Activated naive CD4-positive, alpha-beta T cell treated with anti-CD3 and anti-CD28 coated beads, Interleukin-2, amount 50 U/mL, for 72 hours (primary cell): Measurements from ENCODE around the gene SLC14A1. TPM values are rescaled to one million over a fixed set of nuclear protein-coding genes. Genes with fewer than 3 reads are reported as not detected.

ENCODE experiments used
- ATAC-seq, 2 donors: fragments of 150-1000 bp; cut with Tn5 transposase; 2 replicates each; pipeline ENCODE4 v1.10.0; 2021; ENCODE audit warnings: mild to moderate bottlenecking in 2 of 2, moderate library complexity in 2 of 2
- DNase-seq, 2 donors: peaks; one replicate each; pipeline ENCODE4 v3.0.0; 2021 to 2022; ENCODE audit warnings: low spot score in 2 of 2
- H3K27ac Mint-ChIP-seq, 2 donors: one replicate each; pipeline ENCODE4 v1.8.0; 2022; ENCODE audit warnings: mild to moderate bottlenecking in 2 of 2, mixed read lengths in 2 of 2
- H3K36me3 Mint-ChIP-seq, 2 donors: one replicate each; pipeline ENCODE4 v1.8.0; 2022; ENCODE audit warnings: mixed read lengths in 2 of 2
- H3K9me3 Mint-ChIP-seq, 2 donors: one replicate each; pipeline ENCODE4 v1.8.0; 2022; ENCODE audit warnings: mixed read lengths in 2 of 2
- total RNA-seq, 2 donors: library from RNA; stranded (reverse); gene quantifications; one replicate each; pipeline ENCODE4 v1.2.3, GENCODE V29; 2022

SLC14A1 gene
- total RNA-seq, 2 donors from 2014 or later, result 0.14 to 0.54 TPM

DNA sequence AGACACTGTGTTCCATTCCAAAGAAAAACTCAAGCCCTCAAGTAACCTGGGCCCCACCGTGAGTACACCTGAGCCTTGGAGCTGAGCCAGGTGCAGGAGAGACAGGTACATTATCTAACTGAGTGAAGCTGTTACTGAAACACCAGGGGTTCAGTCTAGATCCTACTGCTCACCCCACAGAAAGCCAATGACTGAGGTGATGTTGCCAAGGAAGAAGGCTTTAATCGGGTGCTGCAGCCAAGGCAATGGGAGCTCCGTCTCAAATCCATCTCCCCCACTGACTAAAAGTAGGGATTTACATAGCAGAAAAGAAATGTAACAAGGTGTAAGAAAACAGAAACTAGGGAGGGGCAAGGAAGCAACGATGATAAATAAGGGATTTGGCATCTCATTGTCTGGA is 15.2 kb upstream of the SLC14A1 start:
- ATAC-seq (no peak), DNase-seq (no peak)
- H3K9me3 Mint-ChIP-seq, result peaks cover 21 to 25% of the 10 kb centered on the region in 2 donors
- peaks cover 10 to 25% of the 10 kb centered on the region in 2 donors for H3K36me3 Mint-ChIP-seq
- H3K27ac Mint-ChIP-seq, result peak overlapping the region in 1 of 2 donors; percentile 52

- no peak for ATAC-seq
- Mint-ChIP-seq H3K27ac (no peak overlapping the region), H3K9me3 (peaks cover 16 to 21% of the 10 kb centered on the region in 2 donors), H3K36me3 (peaks cover 5 to 20% of the 10 kb centered on the region in 2 donors)
- DNase-seq, result no peak
Measured at GRCh38 chr18:45712061-45712460, 11.9 kb upstream of the SLC14A1 start.

DNA sequence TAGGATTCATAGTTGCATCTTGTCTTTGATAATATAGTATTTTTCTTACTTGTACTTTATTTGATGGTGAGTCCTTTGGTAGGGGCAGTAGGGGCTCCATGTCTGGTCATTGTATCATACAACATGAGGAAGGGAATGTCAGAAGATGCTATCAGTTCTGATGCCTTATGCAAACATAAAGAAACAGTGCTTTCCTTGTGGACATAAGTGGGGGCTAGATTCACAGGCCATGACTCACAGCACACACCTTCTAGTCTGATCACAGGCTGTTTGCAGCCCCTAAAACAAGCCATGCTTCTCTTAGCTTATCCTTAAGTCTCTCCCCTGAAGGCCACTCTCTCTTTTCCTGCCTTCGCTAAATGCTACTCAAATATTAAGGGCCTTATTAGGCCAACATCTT is 10.7 kb upstream of the SLC14A1 start:
- no peak for ATAC-seq

DNA sequence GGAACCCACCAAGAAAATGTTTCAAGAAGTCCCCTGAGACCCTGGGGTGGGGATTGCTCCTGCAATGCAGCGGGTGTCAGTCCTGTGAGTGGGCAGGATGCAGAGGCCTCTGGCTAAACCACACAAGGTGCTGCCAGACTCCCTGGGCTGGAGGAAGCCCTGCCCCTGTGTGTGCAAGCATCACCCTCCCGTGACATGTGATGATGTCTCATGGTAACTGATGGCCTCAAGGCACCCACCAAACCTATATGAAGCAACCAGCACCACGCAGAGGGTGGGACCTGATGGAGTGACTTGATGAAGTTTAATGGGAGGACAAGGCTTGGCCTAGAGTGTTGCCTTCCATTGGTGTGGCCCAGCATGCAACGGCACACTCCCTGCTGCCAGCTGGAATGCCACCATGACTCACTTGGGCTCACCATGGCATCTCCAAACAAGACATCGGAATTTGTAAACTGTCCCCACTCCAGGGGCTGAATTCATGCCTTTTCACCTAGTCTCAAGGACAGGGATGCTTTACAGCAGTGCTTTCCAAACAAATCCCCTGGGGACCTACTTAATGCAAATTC is 8.7 kb upstream of the SLC14A1 start:
- DNase-seq (no peak), ATAC-seq (no peak)
- Mint-ChIP-seq H3K9me3 (peaks cover 3 to 7% of the 10 kb centered on the region in 2 donors), H3K36me3 (peaks cover 0 to 4% of the 10 kb centered on the region in 2 donors), H3K27ac (no peak overlapping the region)

More for the DNA sequence above, 10.7 kb upstream of the SLC14A1 start:
- H3K27ac Mint-ChIP-seq, result no peak overlapping the region
- no peak for DNase-seq
- H3K36me3 Mint-ChIP-seq, result peaks cover 5 to 15% of the 10 kb centered on the region in 2 donors
- peaks cover 11 to 15% of the 10 kb centered on the region in 2 donors for H3K9me3 Mint-ChIP-seq

GRCh38 chr18:45719106-45719505 is 4.9 kb upstream of the SLC14A1 start:
- ATAC-seq (no peak), DNase-seq (no peak)
- no peak overlapping the region for H3K27ac Mint-ChIP-seq
- no peaks in the 10 kb centered on the region for H3K9me3 Mint-ChIP-seq
- no peaks in the 10 kb centered on the region for H3K36me3 Mint-ChIP-seq

DNA sequence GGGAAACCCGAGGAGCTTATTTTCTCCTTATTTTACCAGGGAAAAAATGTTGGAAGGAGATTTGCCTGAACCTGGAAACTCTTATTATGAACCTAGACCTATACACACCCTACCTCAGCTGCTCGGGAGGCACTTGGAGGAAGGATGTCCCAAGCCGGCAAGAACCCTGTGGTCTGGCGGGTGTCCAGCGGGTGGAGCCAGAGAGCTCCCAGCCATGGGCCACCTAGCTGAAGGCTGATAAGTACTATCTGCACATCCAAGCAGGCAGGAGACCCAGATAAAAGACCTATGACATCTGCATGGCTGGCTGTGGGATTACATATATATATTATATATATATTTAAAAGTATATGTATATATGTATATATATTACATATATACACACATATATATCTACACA is 1.1 kb upstream of the SLC14A1 start:
- peak; percentile 74 to 83 for DNase-seq
- no peak overlapping the region for H3K27ac Mint-ChIP-seq
- H3K36me3 Mint-ChIP-seq, result no peaks in the 10 kb centered on the region
- H3K9me3 Mint-ChIP-seq, result no peaks in the 10 kb centered on the region
- peak; percentile 91 to 93 for ATAC-seq

DNA sequence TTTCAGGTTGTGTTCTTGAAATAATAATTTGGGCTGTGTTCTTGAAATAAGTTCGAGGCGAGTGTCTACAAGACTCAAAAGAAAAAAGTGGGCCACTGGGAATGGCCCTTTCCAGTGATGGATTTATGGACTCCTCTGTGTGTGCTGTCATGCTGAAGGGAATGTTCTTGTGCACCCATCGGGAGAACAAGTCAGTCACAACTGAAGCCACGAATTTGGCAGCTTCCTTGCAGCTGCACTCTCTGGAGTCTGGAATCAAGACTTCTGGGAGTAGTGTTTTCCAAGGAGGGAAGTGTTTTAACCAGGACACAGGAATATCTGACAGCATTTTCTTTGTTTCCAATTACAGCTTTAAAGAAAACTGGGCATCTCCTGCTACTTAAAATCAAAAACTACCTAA is 620 bp downstream of the SLC14A1 start:
- H3K9me3 Mint-ChIP-seq, result no peaks in the 10 kb centered on the region
- H3K36me3 Mint-ChIP-seq, result no peaks in the 10 kb centered on the region

GRCh38 chr18:45725336-45725735 is 1.4 kb downstream of the SLC14A1 start:
- no peaks in the 10 kb centered on the region for H3K9me3 Mint-ChIP-seq
- ATAC-seq (no peak), DNase-seq (no peak)

More for the DNA sequence above, 620 bp downstream of the SLC14A1 start:
- H3K27ac Mint-ChIP-seq, result no peak overlapping the region
- DNase-seq, result no peak
- no peak for ATAC-seq

DNA sequence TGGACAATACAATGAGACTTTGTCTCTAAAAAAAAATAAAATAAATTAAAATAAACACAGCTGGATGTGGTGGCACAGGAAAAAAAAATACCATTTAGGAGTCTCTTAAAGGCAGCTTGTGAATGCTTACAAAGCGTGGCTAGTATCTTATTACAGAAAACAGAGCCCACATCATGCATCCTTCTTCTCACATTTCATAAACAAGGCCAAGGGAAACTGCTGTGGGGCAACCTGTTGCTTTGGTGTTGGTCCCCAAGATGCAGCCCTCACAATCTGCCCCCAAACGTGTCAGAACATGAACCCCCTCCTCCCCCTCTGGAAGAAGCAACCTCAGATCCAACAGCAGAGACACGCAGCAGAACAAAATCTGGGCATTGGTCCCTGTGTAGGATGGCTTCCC is 2.6 kb downstream of the SLC14A1 start:
- Mint-ChIP-seq H3K27ac (no peak overlapping the region), H3K9me3 (no peaks in the 10 kb centered on the region), H3K36me3 (no peaks in the 10 kb centered on the region)
- DNase-seq (no peak), ATAC-seq (no peak)

More at GRCh38 chr18:45725336-45725735, 1.4 kb downstream of the SLC14A1 start:
- Mint-ChIP-seq H3K27ac (no peak overlapping the region), H3K36me3 (no peaks in the 10 kb centered on the region)

GRCh38 chr18:45727068-45727467 is 3.1 kb downstream of the SLC14A1 start:
- Mint-ChIP-seq H3K9me3 (no peaks in the 10 kb centered on the region), H3K27ac (peak overlapping the region in 1 of 2 donors; percentile 14), H3K36me3 (no peaks in the 10 kb centered on the region)
- ATAC-seq, result no peak
- no peak for DNase-seq

DNA sequence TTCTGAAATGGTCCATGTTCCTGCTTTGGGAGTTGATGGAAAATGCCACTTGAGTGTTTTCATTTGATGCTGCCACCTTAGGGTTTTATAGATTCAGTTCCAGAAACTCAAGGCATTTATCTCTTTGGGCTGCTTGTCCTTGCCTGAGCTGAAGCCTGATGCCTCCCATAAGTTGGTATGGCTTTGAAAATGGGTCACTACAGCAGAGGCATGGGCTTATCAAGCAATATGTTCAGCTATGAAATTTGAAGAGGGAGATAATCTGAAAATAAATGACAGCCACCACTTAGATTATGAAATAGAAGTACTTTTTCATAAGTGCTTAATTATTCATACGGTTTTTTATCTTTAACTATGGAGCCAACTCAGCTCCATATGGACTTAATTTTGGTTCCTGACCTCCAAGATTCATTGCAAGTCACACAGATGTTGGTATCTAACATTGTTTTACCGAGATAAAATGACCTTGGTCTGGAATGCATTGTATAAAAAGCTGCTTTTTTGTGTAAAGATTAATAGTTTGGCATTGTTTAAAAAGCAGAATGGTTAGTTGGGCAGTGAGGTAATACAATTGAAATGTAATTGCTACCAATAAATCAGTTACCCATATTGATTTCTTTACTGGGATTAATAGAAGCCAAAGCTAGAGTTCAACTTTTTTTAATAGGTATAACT is 4.5 kb downstream of the SLC14A1 start:
- no peak overlapping the region for H3K27ac Mint-ChIP-seq
- no peaks in the 10 kb centered on the region for H3K36me3 Mint-ChIP-seq
- DNase-seq, result no peak
- no peaks in the 10 kb centered on the region for H3K9me3 Mint-ChIP-seq
- no peak for ATAC-seq

DNA sequence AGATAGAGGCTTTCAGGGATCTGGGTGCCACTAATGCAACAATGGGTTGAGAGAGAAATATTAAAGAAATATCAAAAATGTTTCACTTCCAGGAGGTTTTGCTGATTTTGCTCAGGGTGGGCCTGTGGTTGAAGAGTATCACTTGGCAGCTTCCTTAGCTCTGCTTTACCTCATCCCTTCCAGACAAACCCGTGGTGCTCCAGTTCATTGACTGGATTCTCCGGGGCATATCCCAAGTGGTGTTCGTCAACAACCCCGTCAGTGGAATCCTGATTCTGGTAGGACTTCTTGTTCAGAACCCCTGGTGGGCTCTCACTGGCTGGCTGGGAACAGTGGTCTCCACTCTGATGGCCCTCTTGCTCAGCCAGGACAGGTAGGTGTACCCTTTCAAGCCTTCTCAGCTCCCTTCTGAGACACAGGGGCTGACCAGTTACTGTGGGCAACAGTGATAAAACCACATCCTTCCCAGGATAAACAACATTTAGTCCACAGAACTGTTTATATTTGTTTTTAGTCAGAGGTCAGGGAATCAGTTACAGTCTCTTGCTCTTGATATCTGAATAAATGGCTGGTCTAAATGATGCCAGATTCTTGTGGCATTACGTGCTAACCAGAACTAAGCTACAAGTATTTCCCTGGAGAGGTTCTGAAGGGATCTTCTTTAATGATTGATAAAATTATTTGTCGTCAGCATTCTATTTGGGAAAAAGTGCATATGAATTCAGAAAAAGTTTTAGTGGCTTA is 7.0 kb downstream of the SLC14A1 start:
- ATAC-seq (no peak), DNase-seq (no peak)
- Mint-ChIP-seq H3K27ac (no peak overlapping the region), H3K36me3 (no peaks in the 10 kb centered on the region), H3K9me3 (no peaks in the 10 kb centered on the region)

DNA sequence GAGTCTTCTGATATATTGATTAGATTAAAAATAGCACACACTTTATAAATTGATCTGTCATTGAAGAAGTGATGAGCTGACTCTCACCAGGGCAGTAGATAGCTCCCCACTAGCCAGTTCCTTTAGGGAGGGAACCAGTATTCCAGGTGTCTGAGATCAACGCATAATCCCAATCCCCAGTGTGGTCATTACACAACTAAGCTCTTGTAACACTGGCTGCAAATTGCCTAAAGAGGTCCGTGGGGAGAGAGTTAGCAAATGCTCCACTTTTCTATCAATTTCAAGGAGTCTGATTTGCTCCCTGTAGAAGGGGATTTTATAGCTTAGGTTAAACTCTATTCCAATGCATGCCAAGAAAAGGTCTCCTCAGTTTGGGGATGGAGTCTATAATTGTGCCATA is 7.7 kb downstream of the SLC14A1 start:
- H3K9me3 Mint-ChIP-seq, result no peaks in the 10 kb centered on the region
- DNase-seq (no peak), ATAC-seq (no peak)
- no peaks in the 10 kb centered on the region for H3K36me3 Mint-ChIP-seq
- no peak overlapping the region for H3K27ac Mint-ChIP-seq

DNA sequence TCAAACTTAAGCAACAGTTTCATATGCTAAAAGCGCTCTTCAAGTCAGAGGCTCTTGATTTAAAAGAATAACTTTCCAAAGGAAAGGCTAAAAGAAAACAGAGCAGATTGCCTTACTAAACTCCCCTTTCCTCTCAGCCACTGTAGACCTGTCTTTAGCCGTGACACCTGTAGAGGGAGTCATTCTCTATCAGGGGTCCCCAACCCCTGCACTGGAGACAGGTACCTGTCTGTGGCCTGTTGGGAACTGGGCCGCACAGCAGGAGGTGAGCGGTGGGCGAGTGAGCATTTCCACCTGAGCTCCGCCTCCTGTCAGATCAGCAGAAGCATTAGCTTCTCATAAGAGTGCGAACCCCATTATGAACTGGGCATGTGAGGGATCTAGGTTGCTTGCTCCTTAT is 9.6 kb downstream of the SLC14A1 start:
- Mint-ChIP-seq H3K36me3 (no peaks in the 10 kb centered on the region), H3K27ac (no peak overlapping the region), H3K9me3 (no peaks in the 10 kb centered on the region)
- no peak for DNase-seq
- ATAC-seq, result no peak

GRCh38 chr18:45734505-45734904 is 10.5 kb downstream of the SLC14A1 start:
- H3K36me3 Mint-ChIP-seq, result no peaks in the 10 kb centered on the region
- DNase-seq, result no peak
- H3K9me3 Mint-ChIP-seq, result no peaks in the 10 kb centered on the region
- no peak for ATAC-seq
- H3K27ac Mint-ChIP-seq, result no peak overlapping the region

DNA sequence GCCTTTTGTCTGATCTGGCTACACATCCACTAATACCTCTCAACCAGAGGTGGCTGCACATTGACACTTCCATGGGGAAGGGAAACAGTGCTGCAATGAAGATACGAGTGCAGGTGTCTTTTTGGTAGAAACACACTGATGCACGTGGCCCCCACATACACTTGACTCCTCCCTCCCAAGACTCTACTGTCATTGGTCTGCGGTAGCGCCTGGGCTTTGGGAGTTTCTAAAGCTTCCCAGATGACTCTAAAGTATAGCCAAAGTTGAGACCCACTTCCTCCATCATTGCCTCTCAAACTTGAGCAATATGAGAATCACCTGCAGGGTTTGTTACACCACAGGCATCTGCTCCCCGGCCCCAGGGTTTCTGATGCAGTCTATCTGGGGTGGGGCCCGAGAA is 11.0 kb downstream of the SLC14A1 start:
- no peak for ATAC-seq
- no peak overlapping the region for H3K27ac Mint-ChIP-seq

GRCh38 chr18:45738660-45739059 is 14.7 kb downstream of the SLC14A1 start:
- H3K9me3 Mint-ChIP-seq, result no peaks in the 10 kb centered on the region
- peak overlapping the region in 1 of 2 donors; percentile 5 for H3K27ac Mint-ChIP-seq
- DNase-seq, result no peak
- no peaks in the 10 kb centered on the region for H3K36me3 Mint-ChIP-seq
- ATAC-seq, result no peak

More for the DNA sequence above, 11.0 kb downstream of the SLC14A1 start:
- H3K9me3 Mint-ChIP-seq, result no peaks in the 10 kb centered on the region
- no peak for DNase-seq
- H3K36me3 Mint-ChIP-seq, result no peaks in the 10 kb centered on the region
